Activated naive CD4-positive, alpha-beta T cell treated with anti-CD3 and anti-CD28 coated beads, Interleukin-2, amount 10 ng/mL, durations not matched to agents 5 hours and 36 hours (primary cell): Measurements from ENCODE around the gene GLP2R. TPM values are rescaled to one million over a fixed set of nuclear protein-coding genes. Genes with fewer than 3 reads are reported as not detected.

ENCODE experiments used
- total RNA-seq, 2 experiments: library from RNA; stranded (reverse); gene quantifications; one replicate each; pipeline ENCODE4 v1.2.3, GENCODE V29; 2021

The GLP2R gene
- total RNA-seq, result not detected

GRCh38 chr17:9825641-9826150 lies at the start of gene GLP2R:
TSS of gene GLP2R (plus strand) at chr17:9825924. CDS start at chr17:9826064, 140 bp downstream.

GRCh38 chr17:9790889-9791876 lies 34.5 kb upstream of the GLP2R start, which contains the start of gene DHRS7C:
TSS of gene DHRS7C (minus strand) at chr17:9791592. CDS start at chr17:9791284, 308 bp downstream.

GRCh38 chr17:9821921-9822320 lies 3.8 kb upstream of the GLP2R start, which contains the start of gene GSG1L2:
TSS of gene GSG1L2 (minus strand) at chr17:9822079. CDS start at chr17:9822071, 8 bp downstream.

GRCh38 chr17:9905078-9905415 lies 79.3 kb downstream of the GLP2R start, which contains the start of gene RCVRN:
TSS of gene RCVRN (minus strand) at chr17:9905271. CDS start at chr17:9905180, 91 bp downstream.

Other genes starting within 250 kb of the GLP2R start
- not detected for gene CFAP52, start 249.3 kb upstream of the GLP2R start, total RNA-seq
- under 1 TPM; 0.07 to 0.10 TPM for gene USP43, start 180.4 kb upstream of the GLP2R start, total RNA-seq
- not detected for gene DHRS7C, start 34.3 kb upstream of the GLP2R start, total RNA-seq
- gene GSG1L2, start 3.8 kb upstream of the GLP2R start, total RNA-seq, result not detected
- gene RCVRN, start 79.3 kb downstream of the GLP2R start, total RNA-seq, result not detected